Frontal cortex (tissue), 4 donors: ENCODE results near the gene PVALEF. TPM values are rescaled to one million over a fixed set of nuclear protein-coding genes. Genes with fewer than 3 reads are reported as not detected.
A peak's percentile ranks its signal among the peaks of the same experiment; 100 is the strongest.

Experiments
- DNase-seq, 2 donors: peaks; one replicate each; pipeline ENCODE4 v3.0.0; 2012; ENCODE audit warnings: low spot score in 2 of 2
- FAIRE-seq: peaks from 2 replicates; lab custom pipeline; 2012; peaks lifted over from hg19 to GRCh38; lab: Jason Lieb, UNC
- total RNA-seq: library from RNA; depleted of rRNA; stranded (reverse); fragments of >200 nt; gene quantifications from one replicate; pipeline ENCODE4 v1.2.3, GENCODE V29; 2014
- donor health status: control.
- donor health status: control.
- donor health status: control.

The PVALEF gene
- total RNA-seq, 1 donor from 2014 or later = not detected

GRCh38 chr17:81192386-81193050 is 27.2 kb downstream of the PVALEF start:
- DNase-seq (no peak), FAIRE-seq (no peak)

GRCh38 chr17:81193051-81193410 is 27.7 kb downstream of the PVALEF start:
- no peak for FAIRE-seq

GRCh38 chr17:81193470-81194224 is 28.3 kb downstream of the PVALEF start:
- FAIRE-seq = no peak
- DNase-seq = no peak

More at GRCh38 chr17:81193051-81193410, 27.7 kb downstream of the PVALEF start:
- no peak for DNase-seq

- DNase-seq (no peak), FAIRE-seq (no peak)
Measured at GRCh38 chr17:81194225-81194760, 29.0 kb downstream of the PVALEF start.

- FAIRE-seq (no peak), DNase-seq (no peak)
Measured at GRCh38 chr17:81194941-81195901, 29.9 kb downstream of the PVALEF start.

GRCh38 chr17:81195941-81196495 is 30.7 kb downstream of the PVALEF start:
- FAIRE-seq = no peak
- no peak for DNase-seq

- DNase-seq (no peak), FAIRE-seq (no peak)
Measured at GRCh38 chr17:81196505-81197408, 31.4 kb downstream of the PVALEF start.

- DNase-seq (no peak), FAIRE-seq (no peak)
Measured at GRCh38 chr17:81197409-81197795, 32.1 kb downstream of the PVALEF start.

- FAIRE-seq (no peak), DNase-seq (no peak)
Measured at GRCh38 chr17:81197831-81198490, 32.7 kb downstream of the PVALEF start.

GRCh38 chr17:81198826-81199481 is 33.6 kb downstream of the PVALEF start:
- FAIRE-seq = no peak
- no peak for DNase-seq

GRCh38 chr17:81199482-81199830 is 34.1 kb downstream of the PVALEF start:
- DNase-seq (no peak), FAIRE-seq (no peak)

GRCh38 chr17:81200201-81200600 is 34.9 kb downstream of the PVALEF start:
- DNase-seq = no peak
- FAIRE-seq = no peak

GRCh38 chr17:81200695-81201580 is 35.6 kb downstream of the PVALEF start:
- DNase-seq (peak; percentile 81 to 89), FAIRE-seq (no peak)

GRCh38 chr17:81202318-81202717 is 37.0 kb downstream of the PVALEF start:
- FAIRE-seq (no peak), DNase-seq (no peak)

- DNase-seq (no peak), FAIRE-seq (no peak)
Measured at GRCh38 chr17:81203136-81203535, 37.8 kb downstream of the PVALEF start.

GRCh38 chr17:81204578-81204977 is 39.3 kb downstream of the PVALEF start:
- FAIRE-seq (no peak), DNase-seq (no peak)

- DNase-seq = no peak
- FAIRE-seq = no peak
Measured at GRCh38 chr17:81206166-81206565, 40.9 kb downstream of the PVALEF start.
